H1 (cell line): ENCODE results near the gene SFXN1. TPM values are rescaled to one million over a fixed set of nuclear protein-coding genes. Genes with fewer than 3 reads are reported as not detected.

Experiments used
- SIRT6 ChIP-seq: IDR thresholded peaks from one replicate; pipeline ENCODE4 v1.7.1; 2012; ENCODE audit warnings: low read length, inconsistent platforms
- SP1 ChIP-seq: IDR thresholded peaks from 2 replicates; pipeline ENCODE4 v1.6.1; 2011; ENCODE audit warnings: low read depth, low read length
- polyA plus RNA-seq, 7 experiments: library from polyadenylated mRNA; depleted of rRNA in 3 of 7; stranded (reverse) in 5 of 7; unstranded in 2 of 7; fragments of >200 nt in 5 of 7; fragments of 200-250 nt in 2 of 7; gene quantifications; 1 replicate in 5 of 7; 2 replicates in 1 of 7; 4 replicates in 1 of 7; pipeline versions ENCODE4 v1.2.1 to v1.2.3, GENCODE V29; 2011 to 2013; ENCODE audit warnings: missing spikeins in 2 of 7, mixed read lengths in 2 of 7
- total RNA-seq: library from RNA; stranded (reverse); fragmentation: NEBNext Ultra II Directional; extraction: Animal tissue kit (Norgen Biotek cat#: 25700); gene quantifications from 2 replicates; pipeline ENCODE4 v1.2.1, GENCODE V29; 2021

The SFXN1 gene
- total and polyA plus RNA-seq, 2 of the 8 experiments (the other 6 are each of a cell fraction or from before 2014, with no cell fraction given) = 72.7 to 97.6 TPM

DNA sequence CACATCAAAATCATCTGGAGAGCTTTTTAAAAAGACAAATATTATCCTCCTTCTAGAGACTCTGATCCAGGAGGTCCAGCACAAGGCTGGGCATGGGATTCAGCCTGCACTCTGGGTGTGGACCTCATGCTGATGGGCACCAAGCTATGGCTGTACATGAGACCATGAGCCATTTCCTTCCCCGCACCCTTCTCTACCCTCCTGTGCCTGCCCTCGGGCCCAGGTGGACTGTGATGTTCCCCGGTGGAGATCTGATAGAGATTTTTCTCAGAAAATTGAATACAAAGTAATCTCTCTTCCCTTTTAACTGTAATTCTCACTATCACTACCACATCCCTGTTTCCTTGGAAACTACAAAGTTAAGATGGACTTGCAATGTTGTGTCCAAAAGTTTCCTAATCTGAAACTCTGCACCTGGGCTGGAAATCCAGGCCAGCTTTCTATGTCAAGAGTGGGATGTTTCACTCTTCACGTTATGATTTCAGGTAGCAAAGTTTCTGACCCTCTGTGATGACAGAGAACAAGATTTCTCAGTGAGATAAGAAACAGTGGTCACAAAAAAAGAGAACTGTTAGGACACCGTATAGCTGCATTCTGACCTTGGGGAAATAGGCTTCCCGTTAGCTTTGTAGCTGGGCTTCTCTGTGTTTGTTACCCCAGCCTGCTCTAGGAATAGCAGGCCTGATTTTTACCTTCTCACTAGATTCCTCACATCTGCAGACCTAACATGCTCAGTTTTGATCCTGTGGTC is 11.5 kb downstream of the SFXN1 start (continued):
- TF ChIP-seq SP1 = no peak
- no peak for TF ChIP-seq SIRT6
- TF ChIP-seq, all 59 proteins: peak for 0
